Epithelial cell of esophagus (primary cell): Measurements from ENCODE around the gene A3GALT2.

ENCODE experiments used
- DNase-seq: peaks from one replicate; pipeline ENCODE4 v3.0.0; 2010; ENCODE audit warnings: low read depth
- H3K4me3 ChIP-seq: 2 replicates; pipeline ENCODE4 v1.5.1; 2011; ENCODE audit warnings: mild to moderate bottlenecking, low read length, control low read depth
- TF ChIP-seq, protein P1 (sequence below): IDR thresholded peaks from 2 replicates; pipeline ENCODE4 v1.5.1; 2011; ENCODE audit warnings: low read depth, mild to moderate bottlenecking, low read length, control low read depth, inconsistent platforms; ENCODE audit not compliant: insufficient read depth; ENCODE audit errors: missing control alignments

A3GALT2 gene

DNA sequence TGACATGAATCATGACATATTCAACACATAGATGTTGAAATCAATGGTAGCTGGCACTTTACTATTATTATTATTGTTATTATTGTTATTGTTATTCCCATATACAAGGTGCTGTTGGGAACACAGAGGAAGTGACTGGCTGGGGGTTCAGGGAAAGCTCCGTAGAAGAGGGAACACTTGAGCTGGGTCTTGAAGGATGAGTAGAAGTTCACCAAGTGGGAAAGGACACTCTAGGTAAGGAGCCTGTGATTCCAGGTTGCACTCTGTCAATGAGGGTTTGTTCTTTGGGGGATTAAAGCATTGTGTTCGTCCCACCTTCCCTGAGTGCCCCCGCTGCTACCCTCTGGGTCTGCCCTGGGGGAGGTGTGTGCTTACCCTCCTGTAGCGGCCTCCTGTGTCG lies 50.5 kb downstream of the A3GALT2 start:
- TF ChIP-seq, protein P1, sequence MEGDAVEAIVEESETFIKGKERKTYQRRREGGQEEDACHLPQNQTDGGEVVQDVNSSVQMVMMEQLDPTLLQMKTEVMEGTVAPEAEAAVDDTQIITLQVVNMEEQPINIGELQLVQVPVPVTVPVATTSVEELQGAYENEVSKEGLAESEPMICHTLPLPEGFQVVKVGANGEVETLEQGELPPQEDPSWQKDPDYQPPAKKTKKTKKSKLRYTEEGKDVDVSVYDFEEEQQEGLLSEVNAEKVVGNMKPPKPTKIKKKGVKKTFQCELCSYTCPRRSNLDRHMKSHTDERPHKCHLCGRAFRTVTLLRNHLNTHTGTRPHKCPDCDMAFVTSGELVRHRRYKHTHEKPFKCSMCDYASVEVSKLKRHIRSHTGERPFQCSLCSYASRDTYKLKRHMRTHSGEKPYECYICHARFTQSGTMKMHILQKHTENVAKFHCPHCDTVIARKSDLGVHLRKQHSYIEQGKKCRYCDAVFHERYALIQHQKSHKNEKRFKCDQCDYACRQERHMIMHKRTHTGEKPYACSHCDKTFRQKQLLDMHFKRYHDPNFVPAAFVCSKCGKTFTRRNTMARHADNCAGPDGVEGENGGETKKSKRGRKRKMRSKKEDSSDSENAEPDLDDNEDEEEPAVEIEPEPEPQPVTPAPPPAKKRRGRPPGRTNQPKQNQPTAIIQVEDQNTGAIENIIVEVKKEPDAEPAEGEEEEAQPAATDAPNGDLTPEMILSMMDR = no peak
- H3K4me3 ChIP-seq = no peak overlapping the region
- DNase-seq = no peak

DNA sequence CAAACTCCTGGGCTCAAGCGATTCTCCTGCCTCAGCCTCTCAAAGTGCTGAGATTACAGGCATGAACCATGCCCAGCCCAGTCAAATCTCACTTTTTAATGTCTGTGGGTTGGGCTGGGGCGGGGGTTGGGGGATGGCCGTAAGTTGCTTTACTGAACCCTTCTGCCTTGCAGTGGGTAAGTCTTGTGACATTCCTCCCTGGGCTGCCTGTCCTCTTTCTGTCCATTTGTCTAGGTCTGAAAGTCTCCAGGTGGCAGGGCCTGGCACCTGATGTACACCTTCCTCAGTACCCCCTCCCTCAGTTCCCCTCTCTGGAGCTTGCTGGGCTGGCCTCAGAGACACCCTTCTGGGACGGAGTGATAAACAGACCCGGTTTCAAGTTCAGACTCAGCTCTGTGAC lies 51.3 kb downstream of the A3GALT2 start:
- no peak for DNase-seq
- H3K4me3 ChIP-seq = no peak overlapping the region
- TF ChIP-seq, protein P1 = no peak

DNA sequence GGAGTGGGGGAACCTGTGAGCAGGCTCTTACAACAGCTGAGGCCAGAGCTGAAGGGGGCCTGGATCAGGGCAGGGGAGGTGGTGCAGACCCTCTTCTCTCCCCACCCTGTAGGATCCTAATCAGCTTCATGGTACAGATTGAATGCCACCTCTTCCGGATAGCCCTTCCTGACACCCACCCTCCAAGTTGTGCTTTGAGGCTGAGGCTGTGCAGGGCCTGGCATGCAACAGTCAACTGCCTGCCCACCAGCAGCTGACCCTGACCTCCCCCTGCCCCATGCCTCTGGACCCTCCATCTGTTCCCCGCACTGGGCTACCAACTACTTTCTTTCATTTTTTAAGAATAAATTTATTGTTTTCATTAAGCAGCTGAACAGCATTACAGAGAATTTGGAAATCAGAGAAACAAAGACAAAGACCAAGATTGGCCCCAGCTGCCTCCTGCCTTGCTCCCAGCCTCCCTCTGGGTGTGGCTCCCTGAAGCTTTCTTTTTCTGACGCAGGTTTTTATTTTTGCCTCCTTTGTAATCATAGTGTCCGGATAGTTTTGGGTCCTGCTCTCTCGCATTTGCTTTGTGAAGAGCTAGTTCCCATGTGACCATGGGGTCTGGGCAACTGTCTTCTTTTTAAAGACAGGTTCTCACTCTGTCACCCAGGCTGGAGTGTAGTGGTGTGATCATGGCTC lies 51.8 kb downstream of the A3GALT2 start:
- TF ChIP-seq, protein P1 = no peak
- DNase-seq = no peak
- H3K4me3 ChIP-seq = no peak overlapping the region

DNA sequence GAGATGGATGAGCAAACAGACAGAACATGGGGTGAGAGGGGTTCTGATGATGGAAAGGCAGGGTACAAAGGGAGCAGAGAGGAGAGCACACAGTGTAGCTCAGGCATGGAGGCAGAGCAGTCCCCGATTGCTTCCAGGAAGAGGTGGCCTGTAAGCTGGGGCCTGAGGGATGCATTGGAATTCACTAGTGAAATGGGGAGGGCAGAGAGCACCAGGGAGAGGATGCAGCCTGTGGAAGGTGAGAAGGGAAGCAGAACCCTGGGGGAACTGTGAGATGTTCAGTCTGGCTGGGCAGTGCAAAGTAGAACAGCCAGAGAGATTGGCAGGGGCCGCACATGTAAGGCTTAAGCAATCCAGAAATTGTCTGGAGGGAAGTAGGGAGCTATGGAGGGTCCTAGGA lies 52.4 kb downstream of the A3GALT2 start:
- no peak overlapping the region for H3K4me3 ChIP-seq
- no peak for DNase-seq
- TF ChIP-seq, protein P1 = no peak

DNA sequence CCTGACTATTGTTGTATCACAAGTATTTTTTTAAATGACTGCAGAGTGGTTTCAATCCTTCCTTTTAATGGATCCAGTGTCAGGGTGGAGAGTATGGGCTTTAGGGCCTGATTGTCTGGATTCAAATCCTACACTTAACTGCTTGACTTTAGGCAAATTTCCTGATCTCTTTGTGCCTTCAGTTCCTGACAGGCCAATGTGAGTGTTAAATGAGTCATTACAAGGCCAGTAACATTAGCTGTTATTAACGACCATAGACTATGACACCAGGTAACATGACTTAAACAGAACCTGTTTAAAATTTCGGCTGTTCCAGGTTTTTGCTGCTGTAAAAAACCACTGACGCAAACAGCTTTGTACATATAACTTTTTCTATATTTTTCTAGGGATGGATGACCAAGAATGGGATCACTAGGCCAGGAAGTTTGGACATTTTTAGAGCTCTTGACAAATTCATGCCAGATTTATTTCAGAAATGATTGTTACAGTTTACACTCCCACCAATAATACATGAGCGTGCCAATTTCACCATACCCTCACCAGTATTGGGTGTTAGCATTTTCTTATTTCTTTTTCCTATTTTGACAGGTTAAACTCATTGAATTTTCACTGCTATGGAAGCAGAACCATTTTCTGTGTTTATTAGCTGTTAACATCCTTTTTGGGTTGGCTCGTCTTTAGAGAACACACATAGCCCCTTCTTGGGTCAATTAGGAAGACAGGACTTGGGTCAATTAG lies 53.3 kb downstream of the A3GALT2 start:
- no peak overlapping the region for H3K4me3 ChIP-seq
- DNase-seq = peak; percentile 68
- TF ChIP-seq, protein P1 = no peak

DNA sequence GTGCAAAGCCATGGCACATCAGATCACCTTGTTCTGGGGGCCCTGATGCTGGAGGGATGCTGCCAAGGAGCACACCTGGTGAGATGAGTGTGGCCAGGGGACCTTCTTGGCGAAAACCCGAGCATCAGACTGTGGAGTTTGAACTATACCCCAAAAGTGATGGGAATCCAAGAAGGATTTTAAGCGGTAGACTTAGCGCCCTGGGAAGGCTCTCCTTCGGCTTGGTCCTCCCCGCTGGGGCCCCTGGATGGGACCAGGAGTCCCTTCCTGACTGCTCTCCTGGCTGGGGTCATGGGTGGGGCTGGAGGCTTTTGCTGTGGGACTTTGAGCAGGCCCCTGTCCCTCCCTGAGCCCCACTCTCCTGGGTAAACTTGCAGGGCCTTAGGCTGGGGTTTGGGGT lies 54.1 kb downstream of the A3GALT2 start:
- TF ChIP-seq, protein P1 = no peak
- DNase-seq = no peak
- no peak overlapping the region for H3K4me3 ChIP-seq
